ENCODE measurements around the gene C6orf163.

DNA sequence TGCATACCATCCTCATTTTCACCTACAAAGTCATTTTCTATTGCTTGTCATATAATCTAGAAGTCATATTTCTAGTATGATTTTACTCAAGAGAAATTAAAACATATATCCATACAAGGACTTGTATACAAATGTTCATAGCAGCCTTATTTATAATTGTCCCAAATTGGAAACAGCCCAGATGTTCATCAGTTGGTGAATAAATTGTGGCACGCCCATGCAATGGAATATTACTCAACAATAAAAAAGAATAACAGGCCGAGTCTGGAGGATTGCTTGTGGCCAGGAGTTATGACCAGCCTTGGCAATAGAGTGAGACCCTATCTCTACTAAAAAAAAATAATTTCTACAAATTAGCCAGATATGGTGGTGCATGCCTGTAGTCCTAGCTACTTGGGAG, 28.8 kb downstream of the C6orf163 start:
- TF ChIP-seq, protein P1, sequence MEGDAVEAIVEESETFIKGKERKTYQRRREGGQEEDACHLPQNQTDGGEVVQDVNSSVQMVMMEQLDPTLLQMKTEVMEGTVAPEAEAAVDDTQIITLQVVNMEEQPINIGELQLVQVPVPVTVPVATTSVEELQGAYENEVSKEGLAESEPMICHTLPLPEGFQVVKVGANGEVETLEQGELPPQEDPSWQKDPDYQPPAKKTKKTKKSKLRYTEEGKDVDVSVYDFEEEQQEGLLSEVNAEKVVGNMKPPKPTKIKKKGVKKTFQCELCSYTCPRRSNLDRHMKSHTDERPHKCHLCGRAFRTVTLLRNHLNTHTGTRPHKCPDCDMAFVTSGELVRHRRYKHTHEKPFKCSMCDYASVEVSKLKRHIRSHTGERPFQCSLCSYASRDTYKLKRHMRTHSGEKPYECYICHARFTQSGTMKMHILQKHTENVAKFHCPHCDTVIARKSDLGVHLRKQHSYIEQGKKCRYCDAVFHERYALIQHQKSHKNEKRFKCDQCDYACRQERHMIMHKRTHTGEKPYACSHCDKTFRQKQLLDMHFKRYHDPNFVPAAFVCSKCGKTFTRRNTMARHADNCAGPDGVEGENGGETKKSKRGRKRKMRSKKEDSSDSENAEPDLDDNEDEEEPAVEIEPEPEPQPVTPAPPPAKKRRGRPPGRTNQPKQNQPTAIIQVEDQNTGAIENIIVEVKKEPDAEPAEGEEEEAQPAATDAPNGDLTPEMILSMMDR (conservative IDR thresholded peaks at IDR 0.05; ENCODE audit: low read length) = no peak
- no peak for TF ChIP-seq EZH2phosphoT487 (IDR thresholded peaks at IDR 0.05; ENCODE audit: borderline replicate concordance, low read depth, low read length)

Data from OCI-LY7 (cell line).